WI38 (cell line): ENCODE results near the gene OR52N5.

Experiments
- H3K4me3 ChIP-seq: 2 replicates; pipeline ENCODE4 v1.5.1; 2011; ENCODE audit warnings: low read depth, mild to moderate bottlenecking, control low read depth, low read length
- CTCF ChIP-seq: IDR thresholded peaks from 2 replicates; pipeline ENCODE4 v1.5.1; 2012; ENCODE audit warnings: low read depth, mild to moderate bottlenecking, control low read depth, low read length

OR52N5 gene

GRCh38 chr11:5726351-5726750 is 56.8 kb downstream of the OR52N5 start:
- TF ChIP-seq CTCF, result no peak
- H3K4me3 ChIP-seq, result no peak overlapping the region
